IPS-NIHi7 (cell line): ENCODE measurements around the gene GABRR2.

ENCODE experiments used
- DNase-seq: peaks from one replicate; pipeline ENCODE4 v3.0.0; 2012; ENCODE audit warnings: mixed read lengths; ENCODE audit errors: extremely low spot score

GABRR2 gene

GRCh38 chr6:89208551-89208950 is 106.5 kb downstream of the GABRR2 start:
- no peak for DNase-seq
